Measurements from ENCODE around the gene ATG4A. TPM values are rescaled to one million over a fixed set of nuclear protein-coding genes. Genes with fewer than 3 reads are reported as not detected.

Gene ATG4A
- total RNA-seq, 1 experiment from 2014 or later = 3.5 TPM

GRCh38 chrX:108087792-108088191, 3.8 kb upstream of the ATG4A start:
- Mint-ChIP-seq H3K9me3 (no peaks in the 10 kb centered on the region), H3K4me1 (no peaks in the 10 kb centered on the region), H3K27me3 (ENCODE audit: low read depth) (no peaks in the 10 kb centered on the region), H3K27ac (no peak overlapping the region), H3K36me3 (peaks cover 15% of the 10 kb centered on the region), H3K4me3 (no peak overlapping the region)
- POLR2A ChIA-PET = no interaction called here
- no peak for DNase-seq (ENCODE audit: low spot score)
- CTCF ChIA-PET = no interaction called here
- no peak for ATAC-seq
- TF ChIP-seq FOXK1 (CRISPR knock-in tag; IDR thresholded peaks at IDR 0.05) (no peak), MYBL2 (CRISPR knock-in tag; IDR thresholded peaks at IDR 0.05) (no peak), SMAD4 (CRISPR knock-in tag; IDR thresholded peaks at IDR 0.05) (no peak), ZNF263 (CRISPR knock-in tag; IDR thresholded peaks at IDR 0.05; ENCODE audit: low read depth) (no peak), CREM (CRISPR knock-in tag; IDR thresholded peaks at IDR 0.05) (no peak), USF2 (CRISPR knock-in tag; IDR thresholded peaks at IDR 0.05) (no peak), NR2C2 (CRISPR knock-in tag; IDR thresholded peaks at IDR 0.05) (no peak), CBFB (CRISPR knock-in tag; IDR thresholded peaks at IDR 0.05; ENCODE audit: low read depth) (no peak), ESRRA (CRISPR knock-in tag; IDR thresholded peaks at IDR 0.05; ENCODE audit: borderline replicate concordance) (no peak), SMAD3 (CRISPR knock-in tag; IDR thresholded peaks at IDR 0.05; ENCODE audit: borderline replicate concordance) (no peak), ZSCAN18 (CRISPR knock-in tag; IDR thresholded peaks at IDR 0.05) (no peak), OVOL2 (CRISPR knock-in tag; IDR thresholded peaks at IDR 0.05; ENCODE audit: borderline replicate concordance) (no peak), KAT7 (CRISPR knock-in tag; IDR thresholded peaks at IDR 0.05; ENCODE audit: borderline replicate concordance) (no peak)

- Mint-ChIP-seq H3K36me3 (peaks cover 15% of the 10 kb centered on the region), H3K4me1 (no peaks in the 10 kb centered on the region), H3K4me3 (no peak overlapping the region), H3K27me3 (ENCODE audit: low read depth) (no peaks in the 10 kb centered on the region; the same call in 1 of the 2 replicates), H3K27ac (no peak overlapping the region), H3K9me3 (no peaks in the 10 kb centered on the region)
- no peak for DNase-seq (ENCODE audit: low spot score)
- POLR2A ChIA-PET = no interaction called here
- CTCF ChIA-PET = interaction anchor here (0.7 kb wide), 1 partner anchor 550 kb away, joined by 3 read pairs; no protein-coding TSS in a partner anchor
- no peak for TF ChIP-seq RORB (CRISPR knock-in tag; IDR thresholded peaks at IDR 0.05)
- no peak for TF ChIP-seq MXD4 (CRISPR knock-in tag; IDR thresholded peaks at IDR 0.05; ENCODE audit: borderline replicate concordance)
- TF ChIP-seq HMGXB4 (CRISPR knock-in tag; IDR thresholded peaks at IDR 0.05) = no peak
- TF ChIP-seq IRF1 (CRISPR knock-in tag; IDR thresholded peaks at IDR 0.05) = no peak
- TF ChIP-seq ZNF423 (CRISPR knock-in tag; IDR thresholded peaks at IDR 0.05) = no peak
- no peak for ATAC-seq
These were observed 3.1 kb upstream of the ATG4A start for GRCh38 chrX:108088511-108088910.

- ATAC-seq (no peak), DNase-seq (ENCODE audit: low spot score) (no peak)
- no peaks in the 10 kb centered on the region for H3K4me1 Mint-ChIP-seq
- no peaks in the 10 kb centered on the region for H3K9me3 Mint-ChIP-seq
- peaks cover 8% of the 10 kb centered on the region for H3K36me3 Mint-ChIP-seq
- CTCF ChIA-PET = interaction anchor here (0.6 to 2.0 kb wide), 4 partner anchors 24 to 418 kb away, joined by 3 to 8 read pairs (median 4); no protein-coding TSS in a partner anchor
- H3K27ac Mint-ChIP-seq = no peak overlapping the region
- no peaks in the 10 kb centered on the region; the same call in none of the 2 replicates for H3K27me3 Mint-ChIP-seq (ENCODE audit: low read depth)
- POLR2A ChIA-PET = no interaction called here
- no peak overlapping the region for H3K4me3 Mint-ChIP-seq
- TF ChIP-seq ZNF423 (CRISPR knock-in tag; IDR thresholded peaks at IDR 0.05) = no peak
- TF ChIP-seq NR2C2 (CRISPR knock-in tag; IDR thresholded peaks at IDR 0.05) = no peak
- TF ChIP-seq MAX (CRISPR knock-in tag; IDR thresholded peaks at IDR 0.05) = no peak
- TF ChIP-seq CBFB (CRISPR knock-in tag; IDR thresholded peaks at IDR 0.05; ENCODE audit: low read depth) = no peak
- no peak for TF ChIP-seq ZNF396 (CRISPR knock-in tag; IDR thresholded peaks at IDR 0.05; ENCODE audit: borderline replicate concordance)
- TF ChIP-seq IRF1 (CRISPR knock-in tag; IDR thresholded peaks at IDR 0.05) = no peak
- no peak for TF ChIP-seq OVOL2 (CRISPR knock-in tag; IDR thresholded peaks at IDR 0.05; ENCODE audit: borderline replicate concordance)
- TF ChIP-seq TP53 (CRISPR knock-in tag; IDR thresholded peaks at IDR 0.05) = no peak
- no peak for TF ChIP-seq ATF2 (CRISPR knock-in tag; IDR thresholded peaks at IDR 0.05; ENCODE audit: borderline replicate concordance, low read depth)
- TF ChIP-seq NFYB (CRISPR knock-in tag; conservative IDR thresholded peaks at IDR 0.05; ENCODE audit: low read depth) = no peak
These were observed 901 bp upstream of the ATG4A start for GRCh38 chrX:108090491-108091263.

All from WTC11 (cell line).